ENCODE data around the gene KIAA0825.

Gene KIAA0825

GRCh38 chr5:94274707-94275106 is 343.7 kb downstream of the KIAA0825 start:
- H3K79me2 ChIP-seq (ENCODE audit: insufficient read depth, low read length) = no peaks in the 10 kb centered on the region
- H3K36me3 ChIP-seq (ENCODE audit: insufficient read depth, low read length) = no peaks in the 10 kb centered on the region

GRCh38 chr5:94268226-94268625 is 350.2 kb downstream of the KIAA0825 start:
- H3K4me2 ChIP-seq (ENCODE audit: insufficient read depth, low read length) = peak overlapping the region; percentile 39
- H3K79me2 ChIP-seq (ENCODE audit: insufficient read depth, low read length) = no peaks in the 10 kb centered on the region
- H4K20me1 ChIP-seq (ENCODE audit: insufficient read depth, low read length) = no peaks in the 10 kb centered on the region
- H3K4me3 ChIP-seq (ENCODE audit: low read depth in 1 of 2, low read length in 2 of 2) = no peak overlapping the region
- peak; percentile 87 for ATAC-seq (ENCODE audit: insufficient read depth, low read depth)
- TF ChIP-seq EZH2 (IDR thresholded peaks at IDR 0.05; ENCODE audit: borderline replicate concordance, low read depth, low read length, severe bottlenecking) (no peak), CTCF (IDR thresholded peaks at IDR 0.05; ENCODE audit: borderline replicate concordance, extremely low read depth, low read length, poor library complexity, severe bottlenecking) (no peak)
- H3K9ac ChIP-seq (ENCODE audit: low read depth, low read length) = peak overlapping the region; percentile 22; the same call in 1 of the 2 replicates
- no peaks in the 10 kb centered on the region for H3K9me3 ChIP-seq (ENCODE audit: insufficient read depth, low read length, severe bottlenecking)
- H3K4me1 ChIP-seq (ENCODE audit: insufficient read depth, low read length) = peaks cover 26% of the 10 kb centered on the region
- no peaks in the 10 kb centered on the region for H3K36me3 ChIP-seq (ENCODE audit: insufficient read depth, low read length)
- DNase-seq = peak; percentile 62
- H3K27me3 ChIP-seq (ENCODE audit: insufficient read depth, low read length, poor library complexity) = no peaks in the 10 kb centered on the region
- no peak overlapping the region; the same call in 1 of the 2 replicates for H2AFZ ChIP-seq (ENCODE audit: low read depth, low read length)
- H3K27ac ChIP-seq (ENCODE audit: low read length) = peak overlapping the region; percentile 62

More at GRCh38 chr5:94274707-94275106, 343.7 kb downstream of the KIAA0825 start:
- no peaks in the 10 kb centered on the region for H3K9me3 ChIP-seq (ENCODE audit: insufficient read depth, low read length, severe bottlenecking)
- no peaks in the 10 kb centered on the region for H4K20me1 ChIP-seq (ENCODE audit: insufficient read depth, low read length)
- no peak overlapping the region for H3K4me3 ChIP-seq (ENCODE audit: low read depth in 1 of 2, low read length in 2 of 2)
- no peak for ATAC-seq (ENCODE audit: insufficient read depth, low read depth)
- H2AFZ ChIP-seq (ENCODE audit: low read depth, low read length) = no peak overlapping the region
- no peak overlapping the region for H3K4me2 ChIP-seq (ENCODE audit: insufficient read depth, low read length)
- H3K27ac ChIP-seq (ENCODE audit: low read length) = no peak overlapping the region
- no peaks in the 10 kb centered on the region for H3K27me3 ChIP-seq (ENCODE audit: insufficient read depth, low read length, poor library complexity)
- no peak for DNase-seq
- no peak for TF ChIP-seq CTCF (IDR thresholded peaks at IDR 0.05; ENCODE audit: borderline replicate concordance, extremely low read depth, low read length, poor library complexity, severe bottlenecking)
- no peak for TF ChIP-seq EZH2 (IDR thresholded peaks at IDR 0.05; ENCODE audit: borderline replicate concordance, low read depth, low read length, severe bottlenecking)
- H3K9ac ChIP-seq (ENCODE audit: low read depth, low read length) = no peak overlapping the region
- H3K4me1 ChIP-seq (ENCODE audit: insufficient read depth, low read length) = no peaks in the 10 kb centered on the region

GRCh38 chr5:94267350-94267899 is 351.0 kb downstream of the KIAA0825 start:
- H3K4me2 ChIP-seq (ENCODE audit: insufficient read depth, low read length) = peak overlapping the region; percentile 39
- H4K20me1 ChIP-seq (ENCODE audit: insufficient read depth, low read length) = no peaks in the 10 kb centered on the region
- H3K4me3 ChIP-seq (ENCODE audit: low read depth in 1 of 2, low read length in 2 of 2) = no peak overlapping the region
- H3K36me3 ChIP-seq (ENCODE audit: insufficient read depth, low read length) = no peaks in the 10 kb centered on the region
- H3K9me3 ChIP-seq (ENCODE audit: insufficient read depth, low read length, severe bottlenecking) = no peaks in the 10 kb centered on the region
- ATAC-seq (ENCODE audit: insufficient read depth, low read depth) (no peak), DNase-seq (no peak)
- H3K4me1 ChIP-seq (ENCODE audit: insufficient read depth, low read length) = peaks cover 26% of the 10 kb centered on the region
- H3K79me2 ChIP-seq (ENCODE audit: insufficient read depth, low read length) = no peaks in the 10 kb centered on the region
- 0 out of 2 replicates have a peak overlapping the region, but pooled peaks have one; percentile 22 for H3K9ac ChIP-seq (ENCODE audit: low read depth, low read length)
- peak overlapping the region; percentile 62 for H3K27ac ChIP-seq (ENCODE audit: low read length)
- 0 out of 2 replicates have a peak overlapping the region, but pooled peaks have one; percentile 46 for H2AFZ ChIP-seq (ENCODE audit: low read depth, low read length)
- no peaks in the 10 kb centered on the region for H3K27me3 ChIP-seq (ENCODE audit: insufficient read depth, low read length, poor library complexity)
- TF ChIP-seq EZH2 (IDR thresholded peaks at IDR 0.05; ENCODE audit: borderline replicate concordance, low read depth, low read length, severe bottlenecking) (no peak), CTCF (IDR thresholded peaks at IDR 0.05; ENCODE audit: borderline replicate concordance, extremely low read depth, low read length, poor library complexity, severe bottlenecking) (no peak)
